Esophagus muscularis mucosa (tissue), 4 donors: ENCODE data around the gene AFF1. TPM values are rescaled to one million over a fixed set of nuclear protein-coding genes. Genes with fewer than 3 reads are reported as not detected.

Experiments
- DNase-seq: peaks from one replicate; pipeline ENCODE4 v3.0.0-alpha.2; 2017; ENCODE audit errors: extremely low spot score
- H3K27ac ChIP-seq, 4 donors: fragments of 200-600 bp; sonication (generic); replicated peaks in 1 of 4; 1 replicate in 3 of 4; 2 replicates in 1 of 4; pipeline ENCODE4 v1.5.1; 2016 to 2019; ENCODE audit warnings: mild to moderate bottlenecking in 1 of 4
- H3K27me3 ChIP-seq, 4 donors: fragments of 200-600 bp; sonication (generic); one replicate each; pipeline versions ENCODE4 v1.5.1 to v1.6.0; 2016 to 2019
- H3K36me3 ChIP-seq, 4 donors: fragments of 200-600 bp; sonication (generic); one replicate each; pipeline ENCODE4 v1.5.1; 2016 to 2019
- H3K4me1 ChIP-seq, 4 donors: fragments of 200-600 bp; sonication (generic); one replicate each; pipeline ENCODE4 v1.5.1; 2016 to 2019
- H3K4me3 ChIP-seq, 4 donors: fragments of 200-600 bp; sonication (generic); 1 replicate in 2 of 4; 2 replicates in 2 of 4; pipeline ENCODE4 v1.5.1; 2016 to 2019; ENCODE audit warnings: mild to moderate bottlenecking in 4 of 4, moderate library complexity in 1 of 4
- H3K9me3 ChIP-seq, 4 donors: fragments of 200-600 bp; sonication (generic); 1 replicate in 3 of 4; 2 replicates in 1 of 4; pipeline ENCODE4 v1.5.1; 2016 to 2019
- CTCF ChIP-seq, 3 experiments: fragments of 200-600 bp in 2 of 3; fragments of 450-650 bp in 1 of 3; sonication (generic) in 2 of 3; IDR thresholded peaks; one replicate each; pipeline ENCODE4 v1.5.1; 2017 to 2019; ENCODE audit warnings: antibody characterized with exemption in 3 of 3, mild to moderate bottlenecking in 2 of 3, moderate library complexity in 1 of 3
- EP300 ChIP-seq: sonication (generic); formaldehyde crosslinking; IDR thresholded peaks from one replicate; pipeline ENCODE4 v1.6.1; 2017; ENCODE audit warnings: antibody characterized with exemption
- POLR2A ChIP-seq: fragments of 450-650 bp; IDR thresholded peaks from one replicate; pipeline ENCODE4 v1.6.1; 2017; ENCODE audit warnings: antibody characterized with exemption, moderate library complexity, mild to moderate bottlenecking, low read depth
- POLR2AphosphoS5 ChIP-seq, 2 donors: sonication (generic); formaldehyde crosslinking; IDR thresholded peaks; one replicate each; pipeline ENCODE4 v1.6.1; 2017; ENCODE audit warnings: antibody characterized with exemption in 2 of 2
- WGBS: methylation state at CpG from one replicate; pipeline ENCODE4 v1.1.5; 2018; 5-methylcytosine and 5-hydroxymethylcytosine counted together
- intact Hi-C: fragments of 100-400 bp; cut with DNase I; formaldehyde crosslinking; loops from one replicate; pipeline ENCODE4 v1.15.1; 2023
- total RNA-seq, 4 donors: library from RNA; depleted of rRNA; stranded (reverse); fragments of >200 nt; gene quantifications; one replicate each; pipeline versions ENCODE4 v1.1.0 to v1.2.1, GENCODE V29; 2016

The AFF1 gene
- total RNA-seq, 4 donors from 2014 or later = 53.6 to 85.2 (median 70.6) TPM

GRCh38 chr4:87057835-87058355 lies 123.1 kb downstream of the AFF1 start:
- Histone ChIP-seq H3K4me1 (peaks cover 77 to 93% (median 84%) of the 10 kb centered on the region in 4 donors), H3K27ac (peak overlapping the region; percentile 56 to 80 (median 72)), H3K4me3 (no peak overlapping the region), H3K27me3 (no peaks in the 10 kb centered on the region), H3K36me3 (peaks cover 0 to 5% (median 0%) of the 10 kb centered on the region in 4 donors), H3K9me3 (no peaks in the 10 kb centered on the region)
- TF ChIP-seq POLR2AphosphoS5 (IDR thresholded peaks at IDR 0.05) (no peak), CTCF (IDR thresholded peaks at IDR 0.05) (no peak), EP300 (no peak), POLR2A (no peak)
- intact Hi-C loops = no loop called here
- WGBS = 61% methylated on average over 6 of the region's 6 CpGs
- no peak for DNase-seq

DNA sequence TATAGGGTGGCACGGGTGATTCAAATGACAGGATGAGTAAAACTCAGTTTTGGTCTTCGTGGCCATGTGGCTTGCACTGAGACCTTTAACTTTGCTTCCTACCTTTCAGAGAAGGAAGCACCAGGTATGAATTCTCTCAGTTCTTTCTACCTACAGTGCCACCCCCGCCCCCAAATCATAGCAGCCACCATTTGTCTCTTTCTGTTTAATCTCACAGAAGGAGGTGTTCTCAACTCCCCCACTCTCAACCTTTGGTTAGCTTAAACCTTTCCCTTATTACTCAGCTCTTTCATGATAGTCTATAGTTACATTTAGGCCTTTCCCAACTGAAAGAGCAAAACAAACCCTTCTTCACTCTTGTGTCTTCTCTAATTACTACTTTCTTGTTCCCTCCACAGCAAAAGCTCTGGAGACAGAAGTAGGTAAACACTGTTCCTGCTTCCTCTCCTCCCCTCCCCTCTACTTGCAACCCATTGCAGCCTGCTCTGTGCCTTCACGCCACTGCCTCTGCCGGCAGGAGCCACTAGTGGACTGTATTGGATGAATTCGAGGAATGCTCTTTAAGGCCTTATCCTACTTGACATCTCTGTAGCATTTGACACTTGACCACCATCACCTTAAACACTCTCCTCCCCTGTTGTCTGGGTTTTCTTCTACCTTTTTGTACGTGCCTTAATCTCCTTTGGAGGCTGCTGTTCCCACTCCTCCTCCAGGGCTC lies 123.7 kb downstream of the AFF1 start:
- DNase-seq = peak; percentile 84
- WGBS = 58% methylated on average over 7 of the region's 7 CpGs
- Histone ChIP-seq H3K4me3 (no peak overlapping the region), H3K27ac (peak overlapping the region; percentile 56 to 80 (median 72)), H3K4me1 (peaks cover 74 to 86% (median 79%) of the 10 kb centered on the region in 4 donors), H3K36me3 (peaks cover 0 to 5% (median 0%) of the 10 kb centered on the region in 4 donors), H3K9me3 (no peaks in the 10 kb centered on the region), H3K27me3 (no peaks in the 10 kb centered on the region)
- intact Hi-C loops = no loop called here
- TF ChIP-seq POLR2AphosphoS5 (IDR thresholded peaks at IDR 0.05) = no peak
- peak; percentile 22 to 37 (median 29) for TF ChIP-seq CTCF (IDR thresholded peaks at IDR 0.05)

GRCh38 chr4:87060957-87061356 lies 126.1 kb downstream of the AFF1 start:
- Histone ChIP-seq H3K9me3 (no peaks in the 10 kb centered on the region), H3K36me3 (peaks cover 0 to 10% (median 1%) of the 10 kb centered on the region in 4 donors), H3K4me1 (peaks cover 52 to 62% (median 57%) of the 10 kb centered on the region in 4 donors), H3K4me3 (no peak overlapping the region), H3K27me3 (no peaks in the 10 kb centered on the region), H3K27ac (peak overlapping the region; percentile 27 to 76 (median 50))
- TF ChIP-seq EP300 = no peak
- TF ChIP-seq POLR2A = no peak
- TF ChIP-seq POLR2AphosphoS5 (IDR thresholded peaks at IDR 0.05) = no peak
- TF ChIP-seq CTCF (IDR thresholded peaks at IDR 0.05) = no peak
- peak; percentile 45 for DNase-seq
- 56% methylated on average over 5 of the region's 5 CpGs for WGBS
- intact Hi-C loops = no loop called here

DNA sequence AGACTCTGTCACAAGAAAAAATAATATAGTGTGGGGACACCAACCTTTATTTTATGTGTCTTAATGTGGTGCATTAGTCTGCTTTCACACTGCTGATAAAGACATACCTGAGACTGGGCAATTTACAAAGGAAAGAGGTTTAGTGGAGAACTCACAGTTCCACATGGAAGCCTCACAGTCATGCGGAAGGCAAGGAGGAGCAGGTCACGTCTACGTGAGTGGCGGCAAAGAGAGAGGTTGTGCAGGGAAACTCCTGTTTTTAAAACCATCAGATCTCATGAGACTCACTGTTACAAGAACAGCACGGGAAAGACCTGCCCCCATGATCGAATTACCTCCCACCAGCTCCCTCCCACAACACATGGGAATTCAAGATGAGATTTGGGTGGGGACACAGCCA lies 130.2 kb downstream of the AFF1 start:
- no peak for TF ChIP-seq POLR2A
- TF ChIP-seq CTCF (IDR thresholded peaks at IDR 0.05) = no peak
- TF ChIP-seq POLR2AphosphoS5 (IDR thresholded peaks at IDR 0.05) = no peak
- no peak for TF ChIP-seq EP300
- WGBS = 80% methylated on average over 6 of the region's 6 CpGs
- DNase-seq = no peak
- intact Hi-C loops = no loop called here
- no peak overlapping the region for H3K4me3 ChIP-seq
- no peak overlapping the region for H3K27ac ChIP-seq
- no peaks in the 10 kb centered on the region for H3K27me3 ChIP-seq
- H3K36me3 ChIP-seq = peaks cover 0 to 10% (median 4%) of the 10 kb centered on the region in 4 donors
- peaks cover 42 to 53% (median 49%) of the 10 kb centered on the region in 4 donors for H3K4me1 ChIP-seq
- no peaks in the 10 kb centered on the region for H3K9me3 ChIP-seq
